Epithelial cell of proximal tubule (primary cell): Measurements from ENCODE around the gene IGF1R. TPM values are rescaled to one million over a fixed set of nuclear protein-coding genes. Genes with fewer than 3 reads are reported as not detected.

Source experiments
- DNase-seq: peaks from one replicate; pipeline ENCODE4 v3.0.0-alpha.2; 2011; ENCODE audit warnings: low read depth
- H3K4me3 ChIP-seq: 2 replicates; pipeline ENCODE4 v1.5.1; 2011; ENCODE audit warnings: low read depth, mild to moderate bottlenecking, low read length
- CTCF ChIP-seq: conservative IDR thresholded peaks from 2 replicates; pipeline ENCODE4 v1.5.1; 2012; ENCODE audit warnings: low read depth, mild to moderate bottlenecking, low read length
- total RNA-seq: library from RNA; depleted of rRNA; stranded (reverse); fragments of >200 nt; gene quantifications from 2 replicates; pipeline ENCODE4 v1.2.3, GENCODE V29; 2015

Gene IGF1R
- total RNA-seq, 1 donor from 2014 or later = 14.5 TPM

- DNase-seq = no peak
- no peak for TF ChIP-seq CTCF
- H3K4me3 ChIP-seq = no peak overlapping the region
These were observed 208.2 kb downstream of the IGF1R start for GRCh38 chr15:98856532-98856907.

GRCh38 chr15:98858610-98859023, 210.3 kb downstream of the IGF1R start:
- DNase-seq = no peak
- H3K4me3 ChIP-seq = no peak overlapping the region

GRCh38 chr15:98859149-98859548, 210.8 kb downstream of the IGF1R start:
- no peak overlapping the region for H3K4me3 ChIP-seq
- no peak for TF ChIP-seq CTCF
- DNase-seq = no peak

More at GRCh38 chr15:98858610-98859023, 210.3 kb downstream of the IGF1R start:
- no peak for TF ChIP-seq CTCF

- DNase-seq = no peak
- H3K4me3 ChIP-seq = no peak overlapping the region
- TF ChIP-seq CTCF = no peak
These were observed 212.1 kb downstream of the IGF1R start for GRCh38 chr15:98860281-98861041.

GRCh38 chr15:98861188-98861587, 212.8 kb downstream of the IGF1R start:
- no peak for DNase-seq
- no peak for TF ChIP-seq CTCF
- no peak overlapping the region for H3K4me3 ChIP-seq

GRCh38 chr15:98863983-98864382, 215.6 kb downstream of the IGF1R start:
- no peak overlapping the region for H3K4me3 ChIP-seq
- no peak for DNase-seq
- TF ChIP-seq CTCF = no peak
